ENCODE results near the gene RFWD3.
A peak's percentile ranks its signal among the peaks of the same experiment; 100 is the strongest.
"Not testable (repeated sequence)": the region's sequence is repeated elsewhere in the genome, so short reads cannot be mapped to it uniquely, and the experiment has no call there.

Gene RFWD3

DNA sequence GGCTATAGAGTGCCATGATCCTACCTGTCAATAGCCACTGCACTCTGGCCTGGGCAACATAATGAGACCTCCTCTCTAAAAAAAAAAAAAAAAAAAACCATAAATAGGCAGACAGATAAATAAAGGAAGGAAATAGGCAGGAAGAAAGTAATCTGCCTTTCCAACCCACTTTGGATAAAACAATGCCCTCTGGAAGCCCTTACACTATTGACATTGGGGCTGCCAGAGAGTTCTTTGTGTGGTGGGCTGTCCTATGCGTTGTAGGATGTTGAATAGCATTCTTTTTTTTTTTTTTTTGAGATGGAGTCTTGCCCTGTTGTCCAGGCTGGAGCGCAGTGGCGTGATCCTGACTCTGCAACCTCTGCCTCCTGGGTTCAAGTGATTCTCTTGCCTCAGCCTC, 7.2 kb upstream of the RFWD3 start:
- in situ Hi-C loops (cut with HindIII; ENCODE audit: low sequenced_read_pairs), result no loop called here
- TF ChIP-seq, protein P1, sequence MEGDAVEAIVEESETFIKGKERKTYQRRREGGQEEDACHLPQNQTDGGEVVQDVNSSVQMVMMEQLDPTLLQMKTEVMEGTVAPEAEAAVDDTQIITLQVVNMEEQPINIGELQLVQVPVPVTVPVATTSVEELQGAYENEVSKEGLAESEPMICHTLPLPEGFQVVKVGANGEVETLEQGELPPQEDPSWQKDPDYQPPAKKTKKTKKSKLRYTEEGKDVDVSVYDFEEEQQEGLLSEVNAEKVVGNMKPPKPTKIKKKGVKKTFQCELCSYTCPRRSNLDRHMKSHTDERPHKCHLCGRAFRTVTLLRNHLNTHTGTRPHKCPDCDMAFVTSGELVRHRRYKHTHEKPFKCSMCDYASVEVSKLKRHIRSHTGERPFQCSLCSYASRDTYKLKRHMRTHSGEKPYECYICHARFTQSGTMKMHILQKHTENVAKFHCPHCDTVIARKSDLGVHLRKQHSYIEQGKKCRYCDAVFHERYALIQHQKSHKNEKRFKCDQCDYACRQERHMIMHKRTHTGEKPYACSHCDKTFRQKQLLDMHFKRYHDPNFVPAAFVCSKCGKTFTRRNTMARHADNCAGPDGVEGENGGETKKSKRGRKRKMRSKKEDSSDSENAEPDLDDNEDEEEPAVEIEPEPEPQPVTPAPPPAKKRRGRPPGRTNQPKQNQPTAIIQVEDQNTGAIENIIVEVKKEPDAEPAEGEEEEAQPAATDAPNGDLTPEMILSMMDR (IDR thresholded peaks at IDR 0.05; ENCODE audit: low read depth, low read length, missing control alignments), result no peak
- H3K4me3 ChIP-seq (ENCODE audit: low read depth, low read length), result no peak overlapping the region
- no peak for DNase-seq (ENCODE audit: low read depth)

DNA sequence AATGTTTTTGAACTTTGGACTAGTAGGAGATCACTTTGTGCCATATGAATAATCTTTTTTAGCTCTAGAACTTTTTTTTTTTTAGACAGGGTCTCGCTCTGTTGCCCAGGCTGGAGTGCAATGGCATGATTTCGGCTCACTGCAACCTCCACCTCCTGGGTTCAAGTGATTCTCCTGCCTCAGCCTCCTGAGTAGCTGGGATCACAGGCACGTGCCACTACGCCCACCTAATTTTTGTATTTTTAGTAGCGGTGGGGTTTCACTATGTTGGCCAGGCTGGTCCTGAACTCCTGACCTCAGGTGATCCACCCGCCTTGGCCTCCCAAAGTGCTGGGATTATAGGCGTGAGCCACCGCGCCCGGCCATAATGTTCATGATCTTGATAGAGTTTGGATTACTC, 2.2 kb upstream of the RFWD3 start:
- DNase-seq (ENCODE audit: low read depth); in situ Hi-C loops (cut with HindIII; ENCODE audit: low sequenced_read_pairs); H3K4me3 ChIP-seq (ENCODE audit: low read depth, low read length): not testable (repeated sequence)

DNA sequence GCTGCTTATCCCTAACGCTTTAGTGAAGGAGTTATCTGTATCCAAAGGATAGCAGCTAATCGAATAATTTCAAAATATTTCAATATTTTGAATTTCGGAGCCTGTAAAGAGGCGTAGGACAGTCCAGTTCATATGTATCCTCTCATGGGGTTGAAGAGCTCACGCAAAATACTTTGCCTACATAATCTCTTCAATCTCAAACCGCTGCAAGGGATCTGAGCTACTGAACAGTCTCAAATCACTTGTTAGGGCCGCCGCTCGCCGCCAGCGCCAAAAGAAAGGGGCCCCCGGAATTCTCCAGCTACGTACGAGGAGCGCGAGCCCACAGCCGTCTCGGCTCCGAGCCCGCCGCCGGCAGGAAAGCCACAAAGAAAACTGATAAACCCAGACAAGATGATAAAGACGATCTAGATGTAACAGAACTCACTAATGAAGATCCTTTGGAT, 601 bp upstream of the RFWD3 start:
- H3K4me3 ChIP-seq (ENCODE audit: low read depth, low read length), result peak overlapping the region; percentile 78
- TF ChIP-seq, protein P1 (IDR thresholded peaks at IDR 0.05; ENCODE audit: low read depth, low read length, missing control alignments), result no peak
- DNase-seq (ENCODE audit: low read depth), result no peak
- in situ Hi-C loops (cut with HindIII; ENCODE audit: low sequenced_read_pairs), result no loop called here

GRCh38 chr16:74666010-74666421, 661 bp downstream of the RFWD3 start:
- in situ Hi-C loops (cut with HindIII; ENCODE audit: low sequenced_read_pairs), result no loop called here

DNA sequence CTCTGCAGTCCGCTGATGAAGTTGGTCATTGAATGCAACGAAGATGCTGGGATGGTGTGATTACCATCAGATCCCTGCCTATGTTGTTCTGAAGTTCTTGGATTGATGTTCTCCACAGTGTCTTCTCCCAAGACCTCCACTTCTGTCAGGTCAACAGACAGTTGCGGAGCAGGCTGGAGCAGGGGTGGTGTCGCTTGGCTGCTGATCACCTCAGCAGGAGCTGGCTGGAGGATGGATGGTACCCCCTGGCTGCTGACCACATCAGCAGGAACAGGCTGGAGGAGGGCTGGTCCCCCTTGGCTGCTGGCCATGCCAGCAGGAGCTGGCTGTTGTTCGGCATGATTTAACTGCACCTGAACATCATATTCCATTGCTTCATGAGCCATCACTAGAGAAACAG, 5.6 kb downstream of the RFWD3 start:
- no peak for DNase-seq (ENCODE audit: low read depth)
- TF ChIP-seq, protein P1 (IDR thresholded peaks at IDR 0.05; ENCODE audit: low read depth, low read length, missing control alignments), result no peak
- in situ Hi-C loops (cut with HindIII; ENCODE audit: low sequenced_read_pairs), result no loop called here
- H3K4me3 ChIP-seq (ENCODE audit: low read depth, low read length), result no peak overlapping the region

More at GRCh38 chr16:74666010-74666421, 661 bp downstream of the RFWD3 start:
- DNase-seq (ENCODE audit: low read depth), result no peak
- TF ChIP-seq, protein P1 (IDR thresholded peaks at IDR 0.05; ENCODE audit: low read depth, low read length, missing control alignments), result no peak
- H3K4me3 ChIP-seq (ENCODE audit: low read depth, low read length), result peak overlapping the region; percentile 78

GRCh38 chr16:74660383-74660782, 6.3 kb downstream of the RFWD3 start:
- no peak for DNase-seq (ENCODE audit: low read depth)
- no peak overlapping the region for H3K4me3 ChIP-seq (ENCODE audit: low read depth, low read length)
- TF ChIP-seq, protein P1 (IDR thresholded peaks at IDR 0.05; ENCODE audit: low read depth, low read length, missing control alignments), result no peak
- in situ Hi-C loops (cut with HindIII; ENCODE audit: low sequenced_read_pairs), result no loop called here

DNA sequence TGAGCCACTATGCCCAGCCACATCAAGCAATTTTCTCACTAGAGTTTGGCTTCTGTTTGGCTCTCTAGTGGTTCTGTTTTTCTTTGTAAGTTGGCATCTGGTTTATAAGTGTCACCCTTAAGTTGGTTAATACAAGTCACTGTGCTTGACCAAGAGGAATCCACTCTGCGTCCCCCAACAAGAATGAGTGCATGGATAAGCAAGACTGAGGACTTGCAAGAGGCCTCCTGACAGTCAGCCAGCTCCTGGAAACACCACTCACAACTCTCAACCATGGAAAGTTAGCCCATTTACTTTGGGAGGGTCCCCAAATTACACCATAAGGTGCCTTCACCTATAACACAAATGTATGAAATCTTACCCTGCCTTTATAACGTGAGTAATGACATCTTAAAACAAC, 7.6 kb downstream of the RFWD3 start:
- in situ Hi-C loops (cut with HindIII; ENCODE audit: low sequenced_read_pairs), result no loop called here
- H3K4me3 ChIP-seq (ENCODE audit: low read depth, low read length), result no peak overlapping the region
- TF ChIP-seq, protein P1 (IDR thresholded peaks at IDR 0.05; ENCODE audit: low read depth, low read length, missing control alignments), result no peak

More for the DNA sequence above, 7.6 kb downstream of the RFWD3 start:
- DNase-seq (ENCODE audit: low read depth), result no peak
